Bronchial epithelial cell (primary cell): Measurements from ENCODE around the gene SIRT3. TPM values are rescaled to one million over a fixed set of nuclear protein-coding genes. Genes with fewer than 3 reads are reported as not detected.
"Not testable (repeated sequence)": the region's sequence is repeated elsewhere in the genome, so short reads cannot be mapped to it uniquely, and the experiment has no call there.

Experiments
- DNase-seq: peaks from one replicate; pipeline ENCODE4 v3.0.0-alpha.2; 2010; ENCODE audit warnings: low read depth
- FAIRE-seq: peaks from 2 replicates; lab custom pipeline; 2011; peaks lifted over from hg19 to GRCh38; lab: Jason Lieb, UNC
- H3K27me3 ChIP-seq: 2 replicates; pipeline ENCODE4 v1.5.1; 2011; ENCODE audit warnings: low read length; ENCODE audit not compliant: control insufficient read depth, insufficient read depth
- H3K36me3 ChIP-seq: 2 replicates; pipeline ENCODE4 v1.5.1; 2011; ENCODE audit warnings: low read length; ENCODE audit not compliant: control insufficient read depth, insufficient read depth
- H3K4me3 ChIP-seq: 2 replicates; pipeline ENCODE4 v1.5.1; 2011; ENCODE audit warnings: mild to moderate bottlenecking, low read depth, low read length, control low read depth
- total RNA-seq: library from RNA; depleted of rRNA; stranded (reverse); fragments of >200 nt; gene quantifications from 2 replicates; pipeline ENCODE4 v1.2.1, GENCODE V29; 2014

The SIRT3 gene
- total RNA-seq, 1 donor from 2014 or later: 7.9 TPM

- H3K4me3 ChIP-seq, DNase-seq, H3K36me3 ChIP-seq, FAIRE-seq, H3K27me3 ChIP-seq: not testable (repeated sequence)
Observed at GRCh38 chr11:189200-189783, 46.9 kb downstream of the SIRT3 start.

- FAIRE-seq, H3K4me3 ChIP-seq, DNase-seq, H3K36me3 ChIP-seq, H3K27me3 ChIP-seq: not testable (repeated sequence)
Observed at GRCh38 chr11:180242-180641, 55.9 kb downstream of the SIRT3 start.

Other genes with a start within 250 kb of the SIRT3 start
- not detected in 2 replicates for gene SCGB1C1, start 43.3 kb downstream of the SIRT3 start, total RNA-seq
- gene BET1L, start 28.9 kb downstream of the SIRT3 start, total RNA-seq: 16.0 and 16.3 TPM in 2 replicates
- 106 and 170 TPM in 2 replicates for gene RIC8A, start 28.6 kb downstream of the SIRT3 start, total RNA-seq
- 146 and 171 TPM in 2 replicates for gene PSMD13, start 634 bp upstream of the SIRT3 start, total RNA-seq
- gene NLRP6, start 42.1 kb upstream of the SIRT3 start, total RNA-seq: not detected in 2 replicates
- 1.7 and 3.2 TPM in 2 replicates for gene PGGHG, start 52.8 kb upstream of the SIRT3 start, total RNA-seq
- not detected in 2 replicates for gene IFITM5, start 63.2 kb upstream of the SIRT3 start, total RNA-seq
- gene IFITM2, start 71.5 kb upstream of the SIRT3 start, total RNA-seq: 1.4 and 3.7 TPM in 2 replicates
- 1.2 and 1.8 TPM in 2 replicates for gene IFITM1, start 77.7 kb upstream of the SIRT3 start, total RNA-seq
- gene IFITM3, start 84.5 kb upstream of the SIRT3 start, total RNA-seq: 4.5 and 14.5 TPM in 2 replicates
- gene B4GALNT4, start 133.2 kb upstream of the SIRT3 start, total RNA-seq: 10.8 and 11.4 TPM in 2 replicates
- gene PKP3, start 157.9 kb upstream of the SIRT3 start, total RNA-seq: 231 and 328 TPM in 2 replicates
- 15.9 and 24.7 TPM in 2 replicates for gene SIGIRR, start 178.7 kb upstream of the SIRT3 start, total RNA-seq
- gene ANO9, start 205.7 kb upstream of the SIRT3 start, total RNA-seq: 7.4 and 9.2 TPM in 2 replicates
- gene PTDSS2, start 213.9 kb upstream of the SIRT3 start, total RNA-seq: 26.3 and 29.4 TPM in 2 replicates